ENCODE results near the gene PCDHGA7.

- TF ChIP-seq GATA2 (IDR thresholded peaks at IDR 0.05; ENCODE audit: low read depth, low read length) (no peak), GATA3 (IDR thresholded peaks at IDR 0.05; ENCODE audit: low read depth, low read length) (no peak)
These were observed 20.2 kb downstream of the PCDHGA7 start, which contains the start of gene PCDHGA9 for GRCh38 chr5:141402553-141403243.

All from SH-SY5Y (cell line).